H1 (cell line): ENCODE results near the gene SMAD1. TPM values are rescaled to one million over a fixed set of nuclear protein-coding genes. Genes with fewer than 3 reads are reported as not detected.

Experiments used
- CTCF ChIA-PET: fragments of 300-600 bp; sonication (Branson Sonifier 250); formaldehyde crosslinking; loops from one replicate; lab custom pipeline; 2021; ENCODE audit not compliant: partially characterized antibody; lab: Charles Lee
- POLR2A ChIA-PET: fragments of 300-600 bp; sonication (Branson Sonifier 250); formaldehyde crosslinking; loops from one replicate; lab custom pipeline; 2021; ENCODE audit warnings: inconsistent platforms; ENCODE audit not compliant: partially characterized antibody; lab: Charles Lee
- DNase-seq, 2 experiments: peaks; one replicate each; pipeline versions ENCODE4 v3.0.0 to v3.0.0-alpha.2; 2010 to 2022; ENCODE audit warnings: low spot score in 2 of 2, low read depth in 1 of 2, mixed read lengths in 1 of 2
- FAIRE-seq: peaks from 2 replicates; lab custom pipeline; 2011; peaks lifted over from hg19 to GRCh38; lab: Jason Lieb, UNC
- H2AFZ ChIP-seq: 2 replicates; pipeline ENCODE4 v1.8.1; 2012; ENCODE audit warnings: low read length, inconsistent platforms
- H2AK5ac ChIP-seq: 2 replicates; pipeline ENCODE4 v1.6.1; 2013; ENCODE audit warnings: low read depth, low read length
- H2BK120ac ChIP-seq: replicated peaks from 2 replicates; pipeline ENCODE3; 2013; ENCODE audit warnings: low read depth, low read length, inconsistent platforms
- H2BK12ac ChIP-seq: 2 replicates; pipeline ENCODE4 v1.6.1; 2013; ENCODE audit warnings: low read depth, low read length
- H2BK15ac ChIP-seq: 2 replicates; pipeline ENCODE4 v1.6.1; 2013; ENCODE audit warnings: low read length
- H2BK20ac ChIP-seq: 2 replicates; pipeline ENCODE4 v1.6.1; 2013; ENCODE audit warnings: low read length
- H2BK5ac ChIP-seq: 2 replicates; pipeline ENCODE4 v1.6.1; 2013; ENCODE audit warnings: low read depth, low read length
- H3K14ac ChIP-seq: 2 replicates; pipeline ENCODE4 v1.6.1; 2013; ENCODE audit warnings: inconsistent platforms; ENCODE audit not compliant: insufficient read length
- H3K18ac ChIP-seq: 2 replicates; pipeline ENCODE4 v1.6.1; 2013; ENCODE audit warnings: low read length; ENCODE audit errors: extremely low read depth
- H3K23ac ChIP-seq: 2 replicates; pipeline ENCODE4 v1.6.1; 2013; ENCODE audit warnings: inconsistent platforms; ENCODE audit not compliant: insufficient read length
- H3K23me2 ChIP-seq: 2 replicates; pipeline ENCODE4 v1.6.1; 2013; ENCODE audit warnings: low read depth, low read length
- H3K27ac ChIP-seq: 2 replicates; pipeline ENCODE4 v1.6.1; 2011; ENCODE audit warnings: low read depth, low read length, inconsistent platforms
- H3K27me3 ChIP-seq, 4 experiments: replicated peaks in 1 of 4; 1 replicate in 1 of 4; 2 replicates in 3 of 4; pipeline versions ENCODE4 v1.6.1 to v1.8.1; 2011 to 2013; ENCODE audit warnings: low read length in 3 of 4, mild to moderate bottlenecking in 3 of 4, inconsistent platforms in 2 of 4, mixed read lengths in 2 of 4, moderate library complexity in 1 of 4; ENCODE audit not compliant: control insufficient read depth in 3 of 4, insufficient read depth in 3 of 4; ENCODE audit errors: extremely low read depth in 1 of 4
- H3K36me3 ChIP-seq, 4 experiments: 2 replicates each; pipeline versions ENCODE4 v1.6.1 to v1.8.1; 2011 to 2013; ENCODE audit warnings: mild to moderate bottlenecking in 4 of 4, low read length in 3 of 4, moderate library complexity in 2 of 4, control low read depth in 1 of 4, inconsistent platforms in 1 of 4; ENCODE audit not compliant: insufficient read depth in 4 of 4, control insufficient read depth in 2 of 4
- H3K4ac ChIP-seq: replicated peaks from 2 replicates; pipeline ENCODE3; 2013; ENCODE audit warnings: low read length, low read depth, mixed read lengths, inconsistent platforms; ENCODE audit not compliant: insufficient read length
- H3K4me1 ChIP-seq, 4 experiments: replicated peaks in 1 of 4; 1 replicate in 1 of 4; 2 replicates in 3 of 4; pipeline versions ENCODE4 v1.6.1 to v1.8.1; 2011 to 2013; ENCODE audit warnings: low read length in 3 of 4, inconsistent platforms in 2 of 4, mixed read lengths in 1 of 4; ENCODE audit not compliant: insufficient read depth in 4 of 4, control insufficient read depth in 3 of 4
- H3K4me2 ChIP-seq, 2 experiments: 2 replicates each; pipeline versions ENCODE4 v1.6.1 to v1.8.1; 2011 to 2013; ENCODE audit warnings: low read depth in 2 of 2, low read length in 2 of 2, control low read depth in 1 of 2, inconsistent platforms in 1 of 2, mild to moderate bottlenecking in 1 of 2; ENCODE audit not compliant: insufficient read depth in 1 of 2
- H3K4me3 ChIP-seq, 4 experiments: fragments of 200-600, 300-600 bp in 1 of 4; sonication (generic), shearing (Covaris generic), sonication (Bioruptor Twin) in 1 of 4; 2 replicates each; pipeline versions ENCODE4 v1.5.1 to v1.8.1; 2011 to 2016; ENCODE audit warnings: low read length in 4 of 4, low read depth in 3 of 4, control low read depth in 2 of 4, inconsistent platforms in 2 of 4, mild to moderate bottlenecking in 2 of 4, mixed read lengths in 1 of 4, moderate library complexity in 1 of 4; ENCODE audit not compliant: insufficient read depth in 2 of 4; ENCODE audit errors: extremely low read depth in 1 of 4
- H3K56ac ChIP-seq: replicated peaks from 2 replicates; pipeline ENCODE3; 2013; ENCODE audit warnings: low read depth, mild to moderate bottlenecking, mixed read lengths, low read length, inconsistent platforms; ENCODE audit not compliant: insufficient read length
- H3K79me1 ChIP-seq: 2 replicates; pipeline ENCODE4 v1.6.1; 2013; ENCODE audit warnings: low read depth, low read length, control low read depth
- H3K79me2 ChIP-seq, 2 experiments: 2 replicates each; pipeline versions ENCODE4 v1.6.1 to v1.8.1; 2012 to 2013; ENCODE audit warnings: low read length in 2 of 2, mild to moderate bottlenecking in 2 of 2, inconsistent platforms in 1 of 2; ENCODE audit not compliant: insufficient read depth in 2 of 2, control insufficient read depth in 1 of 2
- H3K9ac ChIP-seq, 4 experiments: replicated peaks in 1 of 4; 1 replicate in 1 of 4; 2 replicates in 3 of 4; pipeline versions ENCODE4 v1.6.1 to v1.8.1; 2011 to 2013; ENCODE audit warnings: low read depth in 3 of 4, low read length in 3 of 4, control low read depth in 2 of 4, mild to moderate bottlenecking in 2 of 4, moderate library complexity in 2 of 4, inconsistent platforms in 1 of 4; ENCODE audit errors: extremely low read depth in 1 of 4
- H3K9me3 ChIP-seq, 2 experiments: 2 replicates each; pipeline versions ENCODE4 v1.6.1 to v1.8.1; 2012 to 2013; ENCODE audit warnings: mild to moderate bottlenecking in 2 of 2, moderate library complexity in 2 of 2, control low read depth in 1 of 2, inconsistent platforms in 1 of 2, low read depth in 1 of 2, low read length in 1 of 2, mixed read lengths in 1 of 2; ENCODE audit not compliant: insufficient read depth in 2 of 2
- H4K20me1 ChIP-seq, 2 experiments: replicated peaks in 1 of 2; 2 replicates each; pipeline versions ENCODE3 to v1.8.1; 2011 to 2013; ENCODE audit warnings: inconsistent platforms in 2 of 2, low read length in 2 of 2, mild to moderate bottlenecking in 1 of 2; ENCODE audit not compliant: insufficient read depth in 2 of 2, control insufficient read depth in 1 of 2
- H4K5ac ChIP-seq: 2 replicates; pipeline ENCODE4 v1.6.1; 2013; ENCODE audit warnings: low read length, low read depth, mixed read lengths, inconsistent platforms; ENCODE audit not compliant: insufficient read length
- H4K8ac ChIP-seq: 2 replicates; pipeline ENCODE4 v1.8.0; 2013; ENCODE audit warnings: mild to moderate bottlenecking, moderate library complexity, low read length, inconsistent platforms; ENCODE audit not compliant: insufficient read depth; ENCODE audit errors: extremely low read depth
- H4K91ac ChIP-seq: replicated peaks from 2 replicates; pipeline ENCODE3; 2013; ENCODE audit warnings: low read length, mixed read lengths, inconsistent platforms; ENCODE audit not compliant: insufficient read length
- ASH2L ChIP-seq: fragments of 200-600, 300-600 bp; sonication (generic); IDR thresholded peaks from one replicate; pipeline ENCODE4 v1.7.1; 2017; ENCODE audit warnings: low read length
- BRCA1 ChIP-seq: IDR thresholded peaks from 2 replicates; pipeline ENCODE4 v1.6.1; 2012; ENCODE audit warnings: low read depth, low read length, improper control_type of control experiment
- CTBP2 ChIP-seq: IDR thresholded peaks from 2 replicates; pipeline ENCODE4 v1.7.0; 2011; ENCODE audit warnings: borderline replicate concordance, mild to moderate bottlenecking, moderate library complexity, mixed read lengths, low read length; ENCODE audit not compliant: insufficient read depth, insufficient read length
- JUND ChIP-seq: IDR thresholded peaks from 2 replicates; pipeline ENCODE4 v1.6.1; 2011; ENCODE audit warnings: mild to moderate bottlenecking, improper control_type of control experiment, low read length
- KDM1A ChIP-seq: fragments of 200-600, 300-600 bp; sonication (generic); IDR thresholded peaks from 2 replicates; pipeline ENCODE4 v1.7.1; 2016; ENCODE audit warnings: mild to moderate bottlenecking, low read length, borderline replicate concordance
- MAFK ChIP-seq: IDR thresholded peaks from 2 replicates; pipeline ENCODE4 v1.6.1; 2012; ENCODE audit warnings: low read depth, mild to moderate bottlenecking, improper control_type of control experiment, low read length
- NANOG ChIP-seq: IDR thresholded peaks from 2 replicates; pipeline ENCODE4 v1.6.1; 2011; ENCODE audit warnings: low read length, low read depth, mild to moderate bottlenecking, inconsistent platforms; ENCODE audit not compliant: insufficient read depth, poor library complexity, severe bottlenecking
- RNF2 ChIP-seq: fragments of 200-900, 300-1000 bp; sonication (generic); IDR thresholded peaks from 2 replicates; pipeline ENCODE4 v1.7.1; 2016; ENCODE audit warnings: borderline replicate concordance, low read depth, mild to moderate bottlenecking, antibody characterized with exemption, low read length; ENCODE audit not compliant: poor library complexity, severe bottlenecking; ENCODE audit errors: missing control alignments
- SIN3A ChIP-seq, 2 experiments: IDR thresholded peaks in 1 of 2; conservative IDR thresholded peaks in 1 of 2; 2 replicates each; pipeline ENCODE4 v1.6.1; 2011 to 2012; ENCODE audit warnings: low read length in 2 of 2, improper control_type of control experiment in 1 of 2, low read depth in 1 of 2, mild to moderate bottlenecking in 1 of 2
- TEAD4 ChIP-seq: IDR thresholded peaks from 2 replicates; pipeline ENCODE4 v1.6.1; 2012; ENCODE audit warnings: low read depth, low read length, inconsistent platforms, mixed read lengths
- YY1 ChIP-seq: IDR thresholded peaks from 2 replicates; pipeline ENCODE4 v1.6.1; 2011; ENCODE audit warnings: low read depth, mild to moderate bottlenecking, low read length
- whole genome bisulfite sequencing, 2 experiments: shearing (Covaris generic) in 1 of 2; methylation state at CpG; one replicate each; pipeline versions ENCODE4 v1.1.6 to v1.1.7; 2013 to 2015; ENCODE audit warnings: low lambda C conversion rate in 2 of 2, mixed read lengths in 2 of 2, inconsistent platforms in 1 of 2, low coverage in 1 of 2, missing lambda C conversion rate in 1 of 2; ENCODE audit not compliant: insufficient replicate concordance in 2 of 2, insufficient coverage in 1 of 2, insufficient read length in 1 of 2; ENCODE audit errors: extremely low coverage in 1 of 2, missing lambda C conversion rate in 1 of 2; 5-methylcytosine and 5-hydroxymethylcytosine counted together
- polyA plus RNA-seq, 7 experiments: library from polyadenylated mRNA; depleted of rRNA in 3 of 7; stranded (reverse) in 5 of 7; unstranded in 2 of 7; fragments of >200 nt in 5 of 7; fragments of 200-250 nt in 2 of 7; gene quantifications; 1 replicate in 5 of 7; 2 replicates in 1 of 7; 4 replicates in 1 of 7; pipeline versions ENCODE4 v1.2.1 to v1.2.3, GENCODE V29; 2011 to 2013; ENCODE audit warnings: missing spikeins in 2 of 7, mixed read lengths in 2 of 7
- total RNA-seq: library from RNA; stranded (reverse); fragmentation: NEBNext Ultra II Directional; extraction: Animal tissue kit (Norgen Biotek cat#: 25700); gene quantifications from 2 replicates; pipeline ENCODE4 v1.2.1, GENCODE V29; 2021
- TF ChIP-seq, protein P1 (sequence below): IDR thresholded peaks from 2 replicates; pipeline ENCODE4 v1.6.1; 2012; ENCODE audit warnings: low read length, inconsistent platforms

Gene SMAD1
- total and polyA plus RNA-seq, 2 of the 8 experiments (the other 6 are each of a cell fraction or from before 2014, with no cell fraction given), result 22.6 to 25.3 TPM

DNA sequence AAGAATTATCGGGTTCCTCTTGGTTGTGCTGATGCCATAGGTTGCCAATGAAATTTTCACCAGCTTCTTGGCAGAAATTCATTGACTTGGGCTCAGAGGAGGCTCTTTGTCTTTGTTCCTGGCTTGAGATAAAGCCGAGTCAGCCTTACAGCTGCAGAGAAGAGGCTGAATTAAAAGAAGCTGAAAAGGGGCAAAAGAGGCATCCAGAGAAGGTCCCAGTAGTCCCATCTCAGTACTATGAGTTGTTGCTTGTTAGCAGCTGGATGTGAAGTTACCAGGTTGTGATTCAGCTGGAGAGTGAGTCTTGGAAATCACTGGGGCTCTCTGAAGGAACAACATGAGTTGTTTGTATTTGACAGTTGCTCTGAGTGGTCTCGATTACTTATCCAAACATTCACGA is 59.7 kb downstream of the SMAD1 start:
- H3K4me3 ChIP-seq, result no peak overlapping the region
- H3K79me2 ChIP-seq, result no peaks in the 10 kb centered on the region
- no peaks in the 10 kb centered on the region for H3K79me1 ChIP-seq
- ChIA-PET CTCF (interaction anchor here (0.6 to 2.5 kb wide), 3 partner anchors 16 to 385 kb away, joined by 3 to 7 read pairs (median 5); no protein-coding TSS in a partner anchor), POLR2A (no interaction called here)
- H4K20me1 ChIP-seq, result no peaks in the 10 kb centered on the region
- H2BK5ac ChIP-seq, result no peak overlapping the region
- H3K18ac ChIP-seq, result 0 out of 2 replicates have a peak overlapping the region, but pooled peaks have one; percentile 4
- no peak overlapping the region for H2BK12ac ChIP-seq
- no peak overlapping the region for H3K56ac ChIP-seq
- no peaks in the 10 kb centered on the region for H3K36me3 ChIP-seq
- H4K91ac ChIP-seq, result no peak overlapping the region
- FAIRE-seq (no peak), DNase-seq (no peak)
- H2AFZ ChIP-seq, result no peak overlapping the region
- no peak overlapping the region for H3K23ac ChIP-seq
- no peaks in the 10 kb centered on the region for H3K23me2 ChIP-seq
- H3K9me3 ChIP-seq, result no peaks in the 10 kb centered on the region
- no peak overlapping the region for H2BK120ac ChIP-seq
- H2BK15ac ChIP-seq, result no peak overlapping the region
- no peak overlapping the region for H3K27ac ChIP-seq
- H2AK5ac ChIP-seq, result no peak overlapping the region
- H4K8ac ChIP-seq, result no peak overlapping the region
- H3K4me1 ChIP-seq, result peaks cover 0 to 13% (median 2%) of the 10 kb centered on the region in 4 experiments; a peak in 4 of 7 replicates
- H4K5ac ChIP-seq, result no peak overlapping the region
- H3K4me2 ChIP-seq, result no peak overlapping the region
- H2BK20ac ChIP-seq, result no peak overlapping the region
- 90% methylated on average over 4 of the region's 4 CpGs; no CpG with 5 or more reads in 1 of the 2 experiments for WGBS, 2 experiments
- H3K14ac ChIP-seq, result no peak overlapping the region
- H3K9ac ChIP-seq, result no peak overlapping the region
- H3K27me3 ChIP-seq, result no peaks in the 10 kb centered on the region
- H3K4ac ChIP-seq, result no peak overlapping the region
- no peak for TF ChIP-seq BRCA1
- no peak for TF ChIP-seq ASH2L
- TF ChIP-seq TEAD4, result no peak
- TF ChIP-seq, protein P1, sequence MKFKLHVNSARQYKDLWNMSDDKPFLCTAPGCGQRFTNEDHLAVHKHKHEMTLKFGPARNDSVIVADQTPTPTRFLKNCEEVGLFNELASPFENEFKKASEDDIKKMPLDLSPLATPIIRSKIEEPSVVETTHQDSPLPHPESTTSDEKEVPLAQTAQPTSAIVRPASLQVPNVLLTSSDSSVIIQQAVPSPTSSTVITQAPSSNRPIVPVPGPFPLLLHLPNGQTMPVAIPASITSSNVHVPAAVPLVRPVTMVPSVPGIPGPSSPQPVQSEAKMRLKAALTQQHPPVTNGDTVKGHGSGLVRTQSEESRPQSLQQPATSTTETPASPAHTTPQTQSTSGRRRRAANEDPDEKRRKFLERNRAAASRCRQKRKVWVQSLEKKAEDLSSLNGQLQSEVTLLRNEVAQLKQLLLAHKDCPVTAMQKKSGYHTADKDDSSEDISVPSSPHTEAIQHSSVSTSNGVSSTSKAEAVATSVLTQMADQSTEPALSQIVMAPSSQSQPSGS, result no peak
- no peak for TF ChIP-seq YY1
- TF ChIP-seq SIN3A (conservative IDR thresholded peaks at IDR 0.05 in 1 of 2, IDR thresholded peaks at IDR 0.05 in 1 of 2; ENCODE audit: low read depth in 1 of 2, low read length in 2 of 2), result no peak
- TF ChIP-seq CTBP2, result no peak
- TF ChIP-seq MAFK, result no peak
- TF ChIP-seq RNF2, result no peak
- TF ChIP-seq KDM1A, result no peak
- no peak for TF ChIP-seq JUND
- TF ChIP-seq NANOG, result no peak
